Measurements from ENCODE around the gene MYO9A.
"Not testable (repeated sequence)": the region's sequence is repeated elsewhere in the genome, so short reads cannot be mapped to it uniquely, and the experiment has no call there.

DNA sequence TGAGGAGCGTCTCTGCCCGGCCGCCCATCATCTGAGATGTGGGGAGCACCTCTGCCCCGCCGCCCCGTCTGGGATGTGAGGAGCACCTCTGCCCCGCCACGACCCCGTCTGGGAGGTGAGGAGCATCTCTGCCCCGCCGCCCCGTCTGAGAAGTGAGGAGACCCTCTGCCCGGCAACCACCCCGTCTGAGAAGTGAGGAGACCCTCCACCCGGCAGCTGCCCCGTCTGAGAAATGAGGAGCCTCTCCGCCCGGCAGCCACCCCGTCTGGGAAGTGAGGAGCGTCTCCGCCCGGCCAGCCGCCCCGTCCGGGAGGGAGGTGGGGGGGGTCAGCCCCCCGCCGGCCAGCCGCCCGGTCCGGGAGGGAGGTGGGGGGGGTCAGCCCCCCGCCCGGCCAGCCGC, 17.4 kb downstream of the MYO9A start:
- TF ChIP-seq RCOR1 (conservative IDR thresholded peaks at IDR 0.05; ENCODE audit: low read depth, low read length); MYC (IDR thresholded peaks at IDR 0.05; ENCODE audit: insufficient read depth, insufficient read length, insufficient replicate concordance, low read length, severe bottlenecking); RFX5 (IDR thresholded peaks at IDR 0.05; ENCODE audit: low read depth, low read length); FOXM1 (IDR thresholded peaks at IDR 0.05; ENCODE audit: low read depth, low read length); RAD21 (IDR thresholded peaks at IDR 0.05; ENCODE audit: insufficient read depth, low read depth, low read length); NBN (IDR thresholded peaks at IDR 0.05); BHLHE40 (IDR thresholded peaks at IDR 0.05; ENCODE audit: borderline replicate concordance in 1 of 2, low read depth in 2 of 2, low read length in 1 of 2); POLR2AphosphoS5 (IDR thresholded peaks at IDR 0.05; ENCODE audit: low read length): not testable (repeated sequence)
- TF ChIP-seq, protein P1, sequence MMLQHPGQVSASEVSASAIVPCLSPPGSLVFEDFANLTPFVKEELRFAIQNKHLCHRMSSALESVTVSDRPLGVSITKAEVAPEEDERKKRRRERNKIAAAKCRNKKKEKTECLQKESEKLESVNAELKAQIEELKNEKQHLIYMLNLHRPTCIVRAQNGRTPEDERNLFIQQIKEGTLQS (IDR thresholded peaks at IDR 0.05; ENCODE audit: borderline replicate concordance, extremely low read depth, low read depth, low read length): not testable (repeated sequence)
- TF ChIP-seq, protein P2, sequence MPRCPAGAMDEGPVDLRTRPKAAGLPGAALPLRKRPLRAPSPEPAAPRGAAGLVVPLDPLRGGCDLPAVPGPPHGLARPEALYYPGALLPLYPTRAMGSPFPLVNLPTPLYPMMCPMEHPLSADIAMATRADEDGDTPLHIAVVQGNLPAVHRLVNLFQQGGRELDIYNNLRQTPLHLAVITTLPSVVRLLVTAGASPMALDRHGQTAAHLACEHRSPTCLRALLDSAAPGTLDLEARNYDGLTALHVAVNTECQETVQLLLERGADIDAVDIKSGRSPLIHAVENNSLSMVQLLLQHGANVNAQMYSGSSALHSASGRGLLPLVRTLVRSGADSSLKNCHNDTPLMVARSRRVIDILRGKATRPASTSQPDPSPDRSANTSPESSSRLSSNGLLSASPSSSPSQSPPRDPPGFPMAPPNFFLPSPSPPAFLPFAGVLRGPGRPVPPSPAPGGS (IDR thresholded peaks at IDR 0.05; ENCODE audit: borderline replicate concordance, insufficient read depth, low read depth, low read length, poor library complexity, severe bottlenecking): not testable (repeated sequence)
- TF ChIP-seq, protein P3, sequence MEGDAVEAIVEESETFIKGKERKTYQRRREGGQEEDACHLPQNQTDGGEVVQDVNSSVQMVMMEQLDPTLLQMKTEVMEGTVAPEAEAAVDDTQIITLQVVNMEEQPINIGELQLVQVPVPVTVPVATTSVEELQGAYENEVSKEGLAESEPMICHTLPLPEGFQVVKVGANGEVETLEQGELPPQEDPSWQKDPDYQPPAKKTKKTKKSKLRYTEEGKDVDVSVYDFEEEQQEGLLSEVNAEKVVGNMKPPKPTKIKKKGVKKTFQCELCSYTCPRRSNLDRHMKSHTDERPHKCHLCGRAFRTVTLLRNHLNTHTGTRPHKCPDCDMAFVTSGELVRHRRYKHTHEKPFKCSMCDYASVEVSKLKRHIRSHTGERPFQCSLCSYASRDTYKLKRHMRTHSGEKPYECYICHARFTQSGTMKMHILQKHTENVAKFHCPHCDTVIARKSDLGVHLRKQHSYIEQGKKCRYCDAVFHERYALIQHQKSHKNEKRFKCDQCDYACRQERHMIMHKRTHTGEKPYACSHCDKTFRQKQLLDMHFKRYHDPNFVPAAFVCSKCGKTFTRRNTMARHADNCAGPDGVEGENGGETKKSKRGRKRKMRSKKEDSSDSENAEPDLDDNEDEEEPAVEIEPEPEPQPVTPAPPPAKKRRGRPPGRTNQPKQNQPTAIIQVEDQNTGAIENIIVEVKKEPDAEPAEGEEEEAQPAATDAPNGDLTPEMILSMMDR (IDR thresholded peaks at IDR 0.05 in 2 of 3, conservative IDR thresholded peaks at IDR 0.05 in 1 of 3; ENCODE audit: control insufficient read depth in 2 of 3, extremely low read depth in 1 of 3, insufficient read depth in 1 of 3, low read depth in 3 of 3, low read length in 3 of 3): not testable (repeated sequence)
- TF ChIP-seq, protein P4, sequence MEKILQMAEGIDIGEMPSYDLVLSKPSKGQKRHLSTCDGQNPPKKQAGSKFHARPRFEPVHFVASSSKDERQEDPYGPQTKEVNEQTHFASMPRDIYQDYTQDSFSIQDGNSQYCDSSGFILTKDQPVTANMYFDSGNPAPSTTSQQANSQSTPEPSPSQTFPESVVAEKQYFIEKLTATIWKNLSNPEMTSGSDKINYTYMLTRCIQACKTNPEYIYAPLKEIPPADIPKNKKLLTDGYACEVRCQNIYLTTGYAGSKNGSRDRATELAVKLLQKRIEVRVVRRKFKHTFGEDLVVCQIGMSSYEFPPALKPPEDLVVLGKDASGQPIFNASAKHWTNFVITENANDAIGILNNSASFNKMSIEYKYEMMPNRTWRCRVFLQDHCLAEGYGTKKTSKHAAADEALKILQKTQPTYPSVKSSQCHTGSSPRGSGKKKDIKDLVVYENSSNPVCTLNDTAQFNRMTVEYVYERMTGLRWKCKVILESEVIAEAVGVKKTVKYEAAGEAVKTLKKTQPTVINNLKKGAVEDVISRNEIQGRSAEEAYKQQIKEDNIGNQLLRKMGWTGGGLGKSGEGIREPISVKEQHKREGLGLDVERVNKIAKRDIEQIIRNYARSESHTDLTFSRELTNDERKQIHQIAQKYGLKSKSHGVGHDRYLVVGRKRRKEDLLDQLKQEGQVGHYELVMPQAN (conservative IDR thresholded peaks at IDR 0.05): not testable (repeated sequence)

All from GM12878 (cell line).